ENCODE results near the gene BBS12.
A peak's percentile ranks its signal among the peaks of the same experiment; 100 is the strongest.

The BBS12 gene

GRCh38 chr4:122715221-122715620 lies 17.3 kb upstream of the BBS12 start:
- DNase-seq (ENCODE audit: low read depth in 2 of 2): no peak

GRCh38 chr4:122716825-122717448 lies 15.6 kb upstream of the BBS12 start:
- DNase-seq (ENCODE audit: low read depth in 2 of 2): peak; percentile 38 to 57

DNA sequence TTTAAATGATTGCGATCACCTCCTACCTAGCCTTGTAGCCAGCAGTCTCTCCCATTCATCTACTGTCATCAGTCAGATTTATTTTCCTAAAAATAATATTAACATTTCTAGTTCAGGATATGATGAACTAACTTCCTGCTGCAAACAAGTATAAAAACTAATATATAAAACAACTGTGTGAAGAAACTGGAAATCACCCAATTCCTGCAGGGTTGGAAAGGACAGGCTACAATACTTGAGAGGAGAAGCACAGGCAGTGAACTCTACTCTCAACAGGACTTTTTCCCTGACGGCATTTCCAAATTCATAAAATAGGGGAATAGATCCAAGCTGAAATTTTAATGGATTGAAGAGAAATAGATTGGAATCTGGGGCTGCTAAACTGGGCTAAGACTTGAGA lies 14.2 kb upstream of the BBS12 start:
- DNase-seq (ENCODE audit: low read depth in 2 of 2): no peak

DNA sequence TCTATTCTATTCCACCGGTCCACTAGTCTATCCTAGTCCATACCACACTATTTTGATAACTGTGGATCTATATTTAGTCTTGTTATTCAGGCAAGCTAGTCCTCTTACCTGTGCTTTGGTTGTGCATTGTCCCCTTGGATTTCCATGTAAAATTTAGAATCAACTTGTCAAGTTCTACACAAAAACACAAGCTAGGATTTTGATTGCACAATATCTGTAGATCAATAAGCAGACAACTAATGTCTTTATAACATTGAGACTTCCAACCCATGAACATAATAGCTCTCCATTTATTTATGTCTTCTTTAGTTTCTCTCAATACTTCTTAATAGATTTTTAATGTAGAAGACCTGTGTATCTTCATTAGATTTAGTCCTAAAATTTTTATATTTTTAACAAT lies 10.2 kb upstream of the BBS12 start:
- no peak for DNase-seq (ENCODE audit: low read depth in 2 of 2)

GRCh38 chr4:122728856-122729255 lies 3.6 kb upstream of the BBS12 start:
- no peak for DNase-seq (ENCODE audit: low read depth in 2 of 2)

- no peak for DNase-seq (ENCODE audit: low read depth in 2 of 2)
Measured at GRCh38 chr4:122731676-122732075, 828 bp upstream of the BBS12 start.

DNA sequence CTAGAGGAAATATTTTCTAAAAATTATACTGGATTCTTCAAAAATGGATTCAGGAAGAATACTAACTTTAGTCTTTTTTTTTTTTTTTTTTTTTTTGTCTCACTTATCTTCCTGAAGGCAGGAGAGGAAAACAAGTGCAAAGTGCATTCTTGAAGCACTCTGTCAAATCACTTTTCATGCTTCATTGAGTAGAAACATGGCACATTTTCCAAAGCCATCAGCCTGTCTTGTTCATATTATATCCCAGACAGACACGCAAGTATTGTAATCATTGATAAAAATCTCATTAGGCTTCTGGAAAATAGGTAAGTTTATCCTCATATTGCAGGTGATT lies 1.2 kb downstream of the BBS12 start:
- no peak for DNase-seq (ENCODE audit: low read depth in 2 of 2)

GRCh38 chr4:122739174-122739573 lies 6.7 kb downstream of the BBS12 start:
- DNase-seq (ENCODE audit: low read depth in 2 of 2): no peak

- DNase-seq (ENCODE audit: low read depth in 2 of 2): no peak
Measured at GRCh38 chr4:122742933-122743829, 10.7 kb downstream of the BBS12 start.

GRCh38 chr4:122744229-122744628 lies 11.7 kb downstream of the BBS12 start:
- no peak for DNase-seq (ENCODE audit: low read depth in 2 of 2)

GRCh38 chr4:122746485-122746965 lies 14.0 kb downstream of the BBS12 start:
- DNase-seq (ENCODE audit: low read depth in 2 of 2): no peak

DNA sequence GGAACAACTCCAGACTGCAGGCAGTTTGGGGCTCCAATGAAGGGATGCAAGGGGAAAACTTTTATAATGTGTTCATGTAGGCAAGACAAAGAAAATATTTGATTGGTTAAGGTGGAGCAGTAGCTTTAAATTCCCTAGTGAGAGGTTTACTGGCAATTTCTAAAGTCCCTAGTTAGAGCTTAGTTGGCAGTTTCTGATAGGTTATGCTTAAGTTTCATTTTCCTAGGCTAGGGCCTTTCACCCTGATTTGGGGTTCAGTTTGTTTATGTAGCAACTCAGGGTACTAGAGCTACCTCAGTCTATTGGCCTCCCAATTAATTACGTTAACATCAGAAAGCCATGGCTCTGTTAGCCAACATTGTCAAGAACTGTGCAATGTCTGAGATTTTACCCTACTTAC lies 14.6 kb downstream of the BBS12 start:
- DNase-seq (ENCODE audit: low read depth in 2 of 2): no peak

DNA sequence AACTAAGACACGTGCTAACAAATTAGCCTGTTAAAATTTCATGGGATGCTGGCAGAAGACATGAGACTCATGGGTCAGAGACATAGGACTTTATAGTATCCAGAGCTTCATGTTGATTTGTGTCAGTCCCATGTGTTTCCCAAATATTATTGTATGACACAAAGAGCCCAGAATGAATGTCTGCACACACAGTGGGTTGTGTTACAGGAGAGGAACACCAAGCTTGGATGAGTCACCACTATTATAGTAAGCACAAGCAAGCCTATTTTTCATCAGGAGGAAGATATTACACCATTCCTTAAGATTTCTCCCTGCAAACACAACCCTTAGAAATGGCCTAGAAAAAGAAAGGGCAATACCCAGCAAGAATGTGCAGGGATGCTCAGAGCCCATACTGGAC lies 15.4 kb downstream of the BBS12 start:
- no peak for DNase-seq (ENCODE audit: low read depth in 2 of 2)

GRCh38 chr4:122749704-122750454 lies 17.4 kb downstream of the BBS12 start:
- no peak for DNase-seq (ENCODE audit: low read depth in 2 of 2)

- no peak for DNase-seq (ENCODE audit: low read depth in 2 of 2)
Measured at GRCh38 chr4:122755675-122756074, 23.2 kb downstream of the BBS12 start.

- DNase-seq (ENCODE audit: low read depth in 2 of 2): no peak
Measured at GRCh38 chr4:122758033-122758432, 25.5 kb downstream of the BBS12 start.

DNA sequence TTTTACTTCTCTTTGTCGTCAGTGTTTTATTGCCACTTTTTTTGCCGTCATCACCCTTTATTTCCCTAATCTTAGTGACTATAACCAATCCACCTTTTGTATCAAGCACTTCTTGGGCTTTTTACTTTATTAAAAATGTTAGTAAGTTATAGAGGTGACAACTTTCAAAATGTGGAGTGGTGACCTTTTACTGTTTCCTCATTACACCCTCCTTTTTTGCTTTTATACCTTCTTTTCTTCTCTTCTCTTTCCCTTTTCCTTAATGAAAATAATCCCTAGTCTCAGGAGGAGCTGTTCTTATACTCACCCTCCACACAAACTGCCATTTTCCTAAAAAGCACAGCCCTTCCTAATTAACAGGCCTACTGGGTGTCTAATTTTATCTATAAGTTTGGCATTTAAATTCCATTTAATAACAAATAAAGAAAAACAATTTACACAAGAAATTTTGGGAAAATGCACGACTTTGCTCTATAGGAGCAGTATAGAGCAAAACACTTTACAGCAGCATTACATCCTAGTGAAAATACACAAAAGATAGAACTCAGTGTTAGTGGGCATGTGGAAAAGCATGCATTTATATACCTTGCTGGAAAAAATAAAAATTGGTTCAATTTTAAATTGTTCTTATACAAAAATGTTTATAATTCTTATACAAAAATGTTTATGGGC lies 27.3 kb downstream of the BBS12 start:
- no peak for DNase-seq (ENCODE audit: low read depth in 2 of 2)

GRCh38 chr4:122762520-122762919 lies 30.0 kb downstream of the BBS12 start:
- DNase-seq (ENCODE audit: low read depth in 2 of 2): no peak

- no peak for DNase-seq (ENCODE audit: low read depth in 2 of 2)
Measured at GRCh38 chr4:122762966-122763716, 30.6 kb downstream of the BBS12 start.

GRCh38 chr4:122764071-122764820 lies 31.7 kb downstream of the BBS12 start:
- no peak for DNase-seq (ENCODE audit: low read depth in 2 of 2)

GRCh38 chr4:122764821-122765215 lies 32.3 kb downstream of the BBS12 start:
- DNase-seq (ENCODE audit: low read depth in 2 of 2): no peak

Measured in stimulated activated CD4-positive, alpha-beta T cell treated with anti-CD3 and anti-CD28 coated beads, Interleukin-1b, Interleukin-23, amount 100 ng/mL, for 1 hour (primary cell).